Stimulated activated CD4-positive, alpha-beta T cell treated with anti-CD3 and anti-CD28 coated beads, Interleukin-4, amount 100 ng/mL, for 1 hour (primary cell): ENCODE measurements around the gene RNF2.

Experiments used
- DNase-seq: peaks from one replicate; pipeline ENCODE4 v3.0.0-alpha.2; 2020

Gene RNF2

DNA sequence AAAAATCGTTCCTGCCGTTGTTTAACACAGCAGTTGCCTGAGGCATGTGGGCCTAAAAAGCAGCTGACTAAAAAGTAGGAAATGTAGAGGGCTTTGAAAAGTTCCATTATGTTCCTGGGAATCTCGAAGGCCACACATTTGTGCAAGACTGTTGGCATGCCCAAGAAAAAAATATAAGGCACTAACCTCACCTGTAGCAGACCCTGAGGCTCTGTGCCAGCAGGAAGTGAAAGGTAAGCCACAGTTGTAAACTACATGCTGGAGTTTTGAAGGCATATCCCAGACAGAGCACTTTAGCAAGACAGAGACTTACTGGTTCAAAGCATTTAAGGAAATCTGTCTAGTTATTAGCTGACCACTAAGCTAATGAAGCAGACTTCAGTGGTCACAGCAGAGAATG, 58.7 kb downstream of the RNF2 start:
- DNase-seq = no peak

DNA sequence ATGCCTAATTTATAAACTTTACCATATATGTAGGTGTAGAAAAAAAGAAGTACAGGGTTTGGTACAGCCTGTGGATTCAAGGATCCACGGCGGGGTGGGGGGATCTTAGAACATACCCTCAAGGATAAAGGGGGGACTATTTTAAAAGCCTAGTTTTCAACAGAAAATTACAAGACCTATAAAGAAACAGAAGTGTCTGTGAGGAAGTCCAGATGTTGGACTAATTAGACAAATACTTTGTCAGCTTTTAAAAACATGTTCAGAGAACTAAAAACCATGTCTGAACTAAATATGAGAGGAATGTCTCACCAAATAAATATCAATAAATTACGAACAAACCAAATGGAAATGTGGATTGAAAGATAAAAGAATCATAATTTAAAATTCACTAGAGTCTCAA, 59.8 kb downstream of the RNF2 start:
- DNase-seq = no peak

DNA sequence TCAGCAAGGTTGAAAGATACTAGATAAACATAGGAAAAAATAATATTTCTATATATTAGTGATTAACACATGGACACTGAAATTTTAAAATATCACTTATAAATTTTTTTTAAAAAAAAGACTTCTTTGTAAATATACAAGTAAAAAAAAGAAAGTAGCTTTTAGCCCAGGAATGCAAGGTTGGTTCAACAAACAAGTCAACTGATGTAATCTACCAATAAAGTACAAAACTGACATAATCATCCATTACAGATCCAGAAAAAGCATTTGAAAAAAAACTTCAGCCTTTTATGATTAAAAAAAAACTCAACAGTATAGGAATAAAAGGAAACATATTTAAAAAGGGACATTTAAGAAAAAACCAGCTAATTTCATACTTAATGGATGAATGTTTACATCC, 63.0 kb downstream of the RNF2 start:
- DNase-seq = no peak

DNA sequence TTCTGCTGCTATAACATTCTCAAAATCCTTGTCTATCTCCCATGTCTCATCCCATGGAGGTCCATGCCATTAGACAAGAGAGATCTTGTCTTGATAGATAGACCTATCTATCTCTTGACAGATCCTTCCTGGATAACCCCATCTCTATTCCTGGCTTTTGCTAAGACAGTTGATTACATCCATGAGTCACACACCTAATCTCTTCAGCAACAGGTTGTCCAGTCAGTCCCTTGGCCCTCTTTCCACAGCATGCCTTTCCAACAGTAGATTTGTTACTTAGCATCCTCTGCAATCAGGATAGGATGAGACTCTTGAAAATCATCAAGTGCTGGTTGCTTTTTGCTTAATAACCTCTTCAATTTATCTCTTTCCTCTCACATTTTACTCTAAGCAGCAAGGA, 64.8 kb downstream of the RNF2 start:
- no peak for DNase-seq

DNA sequence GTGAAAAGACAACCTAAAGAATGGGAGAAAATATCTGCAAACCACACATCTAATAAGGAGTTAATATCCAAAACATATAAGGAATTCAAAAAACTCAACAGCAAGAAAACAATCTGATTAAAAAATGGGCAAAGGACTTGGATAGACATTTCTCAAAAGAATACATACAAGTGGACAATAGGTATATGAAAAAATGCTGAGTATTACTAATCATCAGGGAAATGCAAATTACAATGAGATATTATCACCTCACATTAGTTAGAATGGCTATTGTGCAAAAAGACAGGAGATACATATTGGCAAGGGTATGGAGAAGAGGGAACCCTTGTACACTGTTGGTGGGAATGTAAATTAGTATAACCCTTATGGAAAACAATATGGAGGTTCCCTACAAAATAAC, 66.5 kb downstream of the RNF2 start:
- DNase-seq = no peak

DNA sequence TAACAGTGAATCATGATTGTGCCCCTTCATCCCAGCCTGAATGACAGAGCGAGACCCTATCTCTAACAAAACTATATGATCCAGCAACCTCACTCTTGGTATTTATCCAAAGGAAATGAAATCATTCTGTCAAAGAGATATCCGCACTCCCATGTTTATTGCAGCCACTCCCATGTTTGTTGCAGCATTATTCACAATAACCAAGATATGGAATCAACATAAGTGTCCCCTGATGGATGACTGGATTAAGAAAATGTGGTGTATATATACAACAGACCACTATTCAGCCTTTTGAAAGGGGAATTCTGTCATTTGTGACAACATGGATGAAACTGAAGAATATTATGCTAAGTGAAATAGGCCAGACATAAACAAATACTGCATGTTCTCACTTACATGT, 67.0 kb downstream of the RNF2 start:
- DNase-seq = no peak

DNA sequence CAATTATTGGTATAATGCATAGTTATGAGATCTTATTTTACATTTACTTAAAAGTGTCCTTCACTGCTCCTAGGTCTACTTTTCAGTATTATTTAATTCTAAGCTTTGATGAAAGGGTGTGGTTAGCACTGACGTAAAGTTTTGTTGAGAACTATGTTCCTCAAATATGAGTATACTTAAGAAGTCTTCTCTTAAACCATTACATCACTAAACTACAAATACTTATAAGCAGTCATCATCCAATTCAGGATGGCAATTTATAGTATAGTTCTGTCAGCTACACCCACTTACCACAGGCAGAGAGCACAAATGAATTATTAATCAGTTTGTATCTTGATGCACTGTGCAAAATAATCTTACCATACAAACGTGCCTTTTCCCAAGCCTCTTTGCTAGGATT, 84.3 kb downstream of the RNF2 start:
- DNase-seq = no peak

DNA sequence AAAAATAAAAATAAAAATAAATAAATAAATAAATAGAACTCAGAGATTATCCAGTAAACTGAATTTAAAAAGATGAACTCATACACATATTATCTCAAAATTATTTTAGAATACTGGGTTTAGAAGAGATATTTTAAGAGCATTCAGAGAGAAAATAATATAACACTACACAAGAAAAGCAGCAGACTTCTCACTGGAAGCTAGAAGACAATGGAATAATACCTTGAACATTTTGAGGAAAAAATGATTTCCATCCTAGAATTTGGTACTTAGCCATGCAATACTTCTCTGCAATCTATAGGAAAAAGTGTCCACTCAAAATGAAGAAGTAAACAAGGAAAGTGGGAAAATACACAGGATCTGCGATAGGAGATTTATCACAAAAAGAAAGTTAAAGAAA, 87.2 kb downstream of the RNF2 start:
- no peak for DNase-seq

DNA sequence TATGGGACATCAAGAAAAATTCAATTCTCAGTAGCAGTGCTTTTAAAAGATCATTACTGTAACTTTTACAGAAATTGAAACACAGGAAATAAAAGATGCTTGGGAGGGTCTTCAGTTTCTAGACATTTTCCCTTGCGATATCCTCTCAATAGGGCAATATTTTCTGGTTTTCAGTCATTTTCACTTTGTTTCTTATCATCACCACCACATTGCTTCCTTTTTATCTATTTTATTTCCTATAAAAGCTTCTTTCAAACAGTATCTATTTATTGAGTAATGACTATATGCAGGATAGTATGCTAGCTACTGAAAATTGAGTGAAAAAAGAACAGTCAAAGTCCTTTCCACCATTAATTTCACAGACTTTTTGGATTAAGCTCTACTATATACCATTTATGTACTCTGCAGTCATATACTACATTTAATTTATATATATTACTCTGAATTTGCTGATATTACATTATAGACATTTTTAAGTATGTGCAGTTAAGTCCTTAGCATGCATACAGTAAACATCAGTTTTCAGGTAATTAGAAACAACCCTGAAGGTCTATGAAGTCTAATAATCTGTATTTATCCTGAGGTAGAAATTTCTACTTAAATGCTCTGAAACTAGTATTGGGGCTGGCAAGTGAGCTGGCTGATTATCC, 92.7 kb downstream of the RNF2 start:
- no peak for DNase-seq

DNA sequence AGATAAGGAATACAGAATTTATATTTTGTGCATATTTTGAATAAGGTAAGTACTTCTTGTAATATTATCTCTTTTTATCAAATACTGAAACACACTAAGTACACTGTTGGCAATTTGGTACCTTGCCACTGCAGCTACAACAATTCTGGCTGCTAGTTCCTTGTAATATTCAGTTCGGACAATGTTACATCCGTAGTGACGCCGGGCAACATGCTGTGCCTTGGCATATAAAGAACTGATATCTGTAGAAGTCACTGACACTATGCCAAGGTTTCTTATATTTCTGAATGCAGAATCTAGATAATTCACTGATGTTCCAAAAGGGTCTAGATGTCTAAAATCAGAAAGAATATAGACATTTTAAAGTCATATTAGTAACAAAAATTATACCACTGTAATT, 93.9 kb downstream of the RNF2 start:
- no peak for DNase-seq

DNA sequence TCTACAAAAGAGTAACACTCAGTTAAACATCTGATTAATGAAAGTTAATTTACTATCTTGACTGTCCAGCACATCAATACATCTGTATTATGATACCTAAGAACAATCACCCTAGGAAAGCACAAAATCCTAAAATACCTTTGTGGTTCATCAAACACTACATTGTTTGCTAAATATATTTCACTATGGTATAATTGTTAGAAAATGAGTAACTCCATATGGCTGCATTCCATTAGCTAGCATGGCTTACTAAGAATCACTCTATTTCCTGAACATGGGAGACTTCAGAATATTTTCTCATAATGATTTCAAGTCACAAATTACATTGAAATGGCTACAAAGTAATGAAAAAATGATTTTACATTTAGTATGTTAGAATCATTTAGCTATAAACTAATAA, 98.9 kb downstream of the RNF2 start:
- DNase-seq = no peak

DNA sequence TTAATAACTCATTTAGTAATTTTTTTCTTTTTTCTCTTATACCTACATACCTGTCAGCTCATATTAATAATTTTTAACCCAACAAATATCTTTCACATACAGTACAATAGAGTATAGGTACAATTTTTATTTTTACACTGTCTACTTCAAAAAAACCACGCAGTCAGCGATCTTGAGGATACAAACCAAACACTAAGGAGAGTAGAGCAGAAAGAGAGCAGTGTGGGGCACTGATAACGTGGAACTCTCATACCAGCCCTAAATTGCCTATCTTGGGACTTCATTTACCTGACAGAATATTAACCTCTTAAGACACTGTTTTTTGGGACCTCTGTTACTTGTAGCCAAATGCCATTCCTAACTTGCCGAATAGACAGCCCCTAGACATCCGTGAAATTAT, 105.9 kb downstream of the RNF2 start:
- DNase-seq = no peak
